ENCODE results near the gene DCAF12.
"Not testable (repeated sequence)": the region's sequence is repeated elsewhere in the genome, so short reads cannot be mapped to it uniquely, and the experiment has no call there.

DCAF12 gene

GRCh38 chr9:34126207-34127034 lies at the start of gene DCAF12:
TSS of gene DCAF12 (minus strand) at chr9:34126698. CDS start at chr9:34126431, 267 bp downstream.
- peak; percentile 78 for DNase-seq (ENCODE audit: low read depth, low spot score)

- no peak for DNase-seq (ENCODE audit: low read depth, low spot score)
Measured at GRCh38 chr9:34176089-34176488, 49.6 kb upstream of the DCAF12 start.

GRCh38 chr9:34171753-34172535 lies 45.4 kb upstream of the DCAF12 start:
- no peak for DNase-seq (ENCODE audit: low read depth, low spot score)

- DNase-seq (ENCODE audit: low read depth, low spot score): no peak
Measured at GRCh38 chr9:34170237-34170991, 43.9 kb upstream of the DCAF12 start.

- no peak for DNase-seq (ENCODE audit: low read depth, low spot score)
Measured at GRCh38 chr9:34169125-34169524, 42.6 kb upstream of the DCAF12 start.

- DNase-seq (ENCODE audit: low read depth, low spot score): no peak
Measured at GRCh38 chr9:34163434-34163833, 36.9 kb upstream of the DCAF12 start.

- DNase-seq (ENCODE audit: low read depth, low spot score): no peak
Measured at GRCh38 chr9:34158362-34158869, 31.9 kb upstream of the DCAF12 start.

GRCh38 chr9:34157898-34158297 lies 31.4 kb upstream of the DCAF12 start:
- DNase-seq (ENCODE audit: low read depth, low spot score): no peak

- no peak for DNase-seq (ENCODE audit: low read depth, low spot score)
Measured at GRCh38 chr9:34157318-34157717, 30.8 kb upstream of the DCAF12 start.

- no peak for DNase-seq (ENCODE audit: low read depth, low spot score)
Measured at GRCh38 chr9:34154057-34154456, 27.6 kb upstream of the DCAF12 start.

- DNase-seq (ENCODE audit: low read depth, low spot score): no peak
Measured at GRCh38 chr9:34151398-34151797, 24.9 kb upstream of the DCAF12 start.

- DNase-seq (ENCODE audit: low read depth, low spot score): no peak
Measured at GRCh38 chr9:34145165-34145564, 18.7 kb upstream of the DCAF12 start.

- no peak for DNase-seq (ENCODE audit: low read depth, low spot score)
Measured at GRCh38 chr9:34143116-34143515, 16.6 kb upstream of the DCAF12 start.

- no peak for DNase-seq (ENCODE audit: low read depth, low spot score)
Measured at GRCh38 chr9:34140853-34141252, 14.4 kb upstream of the DCAF12 start.

GRCh38 chr9:34139477-34140146 lies 13.1 kb upstream of the DCAF12 start:
- no peak for DNase-seq (ENCODE audit: low read depth, low spot score)

GRCh38 chr9:34138644-34139043 lies 12.1 kb upstream of the DCAF12 start:
- not testable (repeated sequence) for DNase-seq (ENCODE audit: low read depth, low spot score)

GRCh38 chr9:34134521-34134920 lies 8.0 kb upstream of the DCAF12 start:
- no peak for DNase-seq (ENCODE audit: low read depth, low spot score)

- no peak for DNase-seq (ENCODE audit: low read depth, low spot score)
Measured at GRCh38 chr9:34133436-34133949, 7.0 kb upstream of the DCAF12 start.

GRCh38 chr9:34131571-34131970 lies 5.1 kb upstream of the DCAF12 start:
- no peak for DNase-seq (ENCODE audit: low read depth, low spot score)

- DNase-seq (ENCODE audit: low read depth, low spot score): no peak
Measured at GRCh38 chr9:34127035-34127948, 794 bp upstream of the DCAF12 start.
